HEK293 (cell line): Measurements from ENCODE around the gene COQ8B.
A peak's percentile ranks its signal among the peaks of the same experiment; 100 is the strongest.

Source experiments
- CTCF ChIA-PET: fragments of 350-600 bp; formaldehyde crosslinking; extraction: SDS; loops from one replicate; lab custom pipeline; 2021; ENCODE audit warnings: antibody characterized with exemption; lab: Yijun Ruan, JAX
- POLR2A ChIA-PET: fragments of 300-600 bp; formaldehyde crosslinking; extraction: SDS; loops from one replicate; lab custom pipeline; 2020; ENCODE audit warnings: antibody characterized with exemption, inconsistent platforms; lab: Yijun Ruan, JAX
- H3K27ac ChIP-seq: fragments of 200-500 bp; sonication (Bioruptor generic); 2 replicates; pipeline ENCODE4 v1.5.1; 2014; ENCODE audit warnings: low read depth, low read length, control low read depth, inconsistent platforms; ENCODE audit errors: extremely low read depth
- H3K36me3 ChIP-seq, 2 experiments: fragments of 200-500 bp in 1 of 2; sonication (Bioruptor generic) in 1 of 2; 1 replicate in 1 of 2; 2 replicates in 1 of 2; pipeline ENCODE4 v1.5.1; 2014 to 2017; ENCODE audit warnings: inconsistent platforms in 2 of 2, low read length in 2 of 2; ENCODE audit not compliant: control insufficient read depth in 2 of 2, insufficient read depth in 1 of 2
- H3K4me1 ChIP-seq: fragments of 200-500 bp; sonication (Bioruptor generic); 2 replicates; pipeline ENCODE4 v1.5.1; 2014; ENCODE audit warnings: mild to moderate bottlenecking, low read length, inconsistent platforms; ENCODE audit not compliant: control insufficient read depth, insufficient read depth
- H3K4me3 ChIP-seq: 2 replicates; pipeline ENCODE4 v1.5.1; 2011; ENCODE audit warnings: low read depth, mild to moderate bottlenecking, control low read depth, low read length, moderate library complexity
- H3K9me3 ChIP-seq: fragments of 200-500 bp; sonication (Bioruptor generic); 2 replicates; pipeline ENCODE4 v1.5.1; 2014; ENCODE audit warnings: low read depth, low read length, inconsistent platforms; ENCODE audit not compliant: control insufficient read depth, insufficient read depth
- BCL11B ChIP-seq: fragments of 450-650 bp; formaldehyde crosslinking; IDR thresholded peaks from 2 replicates; pipeline ENCODE4 v1.5.1; 2016; ENCODE audit warnings: low read depth, missing biosample characterization, missing genetic modification characterization
- GFI1B ChIP-seq: fragments of 450-650 bp; formaldehyde crosslinking; IDR thresholded peaks from 2 replicates; pipeline ENCODE4 v1.5.1; 2016; ENCODE audit warnings: missing biosample characterization, missing genetic modification characterization
- KLF9 ChIP-seq: fragments of 450-650 bp; formaldehyde crosslinking; IDR thresholded peaks from 2 replicates; pipeline ENCODE4 v1.5.1; 2016; ENCODE audit warnings: missing biosample characterization, missing genetic modification characterization, low read depth
- MZF1 ChIP-seq: fragments of 450-650 bp; formaldehyde crosslinking; IDR thresholded peaks from 2 replicates; pipeline ENCODE4 v1.5.1; 2017; ENCODE audit warnings: missing biosample characterization, missing genetic modification characterization, borderline replicate concordance
- OSR2 ChIP-seq: fragments of 450-650 bp; formaldehyde crosslinking; IDR thresholded peaks from 2 replicates; pipeline ENCODE4 v1.5.1; 2016; ENCODE audit warnings: missing biosample characterization, missing genetic modification characterization
- OVOL3 ChIP-seq: fragments of 450-650 bp; formaldehyde crosslinking; IDR thresholded peaks from 2 replicates; pipeline ENCODE4 v1.5.1; 2016; ENCODE audit warnings: missing biosample characterization, missing genetic modification characterization
- PATZ1 ChIP-seq: fragments of 450-650 bp; formaldehyde crosslinking; IDR thresholded peaks from 2 replicates; pipeline ENCODE4 v1.5.1; 2016; ENCODE audit warnings: missing biosample characterization, missing genetic modification characterization
- SP2 ChIP-seq: fragments of 450-650 bp; formaldehyde crosslinking; IDR thresholded peaks from 2 replicates; pipeline ENCODE4 v1.5.1; 2016; ENCODE audit warnings: missing biosample characterization, missing genetic modification characterization
- SP3 ChIP-seq: fragments of 450-650 bp; formaldehyde crosslinking; IDR thresholded peaks from 2 replicates; pipeline ENCODE4 v1.5.1; 2016; ENCODE audit warnings: missing biosample characterization, missing genetic modification characterization
- ZBTB10 ChIP-seq: fragments of 450-650 bp; formaldehyde crosslinking; IDR thresholded peaks from 2 replicates; pipeline ENCODE4 v1.5.1; 2016; ENCODE audit warnings: missing biosample characterization, missing genetic modification characterization
- ZBTB6 ChIP-seq: fragments of 450-650 bp; formaldehyde crosslinking; IDR thresholded peaks from 2 replicates; pipeline ENCODE4 v1.5.1; 2017; ENCODE audit warnings: missing biosample characterization, missing genetic modification characterization
- ZNF114 ChIP-seq: fragments of 450-650 bp; formaldehyde crosslinking; IDR thresholded peaks from 2 replicates; pipeline ENCODE4 v1.5.0; 2017; ENCODE audit warnings: missing biosample characterization, missing genetic modification characterization
- ZNF133 ChIP-seq: fragments of 450-650 bp; formaldehyde crosslinking; IDR thresholded peaks from 2 replicates; pipeline ENCODE4 v1.5.1; 2016; ENCODE audit warnings: missing biosample characterization, missing genetic modification characterization
- ZNF302 ChIP-seq: fragments of 450-650 bp; formaldehyde crosslinking; IDR thresholded peaks from 2 replicates; pipeline ENCODE4 v1.5.1; 2016; ENCODE audit warnings: missing biosample characterization, missing genetic modification characterization, low read depth
- ZNF366 ChIP-seq: fragments of 450-650 bp; formaldehyde crosslinking; conservative IDR thresholded peaks from 2 replicates; pipeline ENCODE4 v1.5.1; 2016; ENCODE audit warnings: missing biosample characterization, missing genetic modification characterization
- ZNF398 ChIP-seq: fragments of 450-650 bp; formaldehyde crosslinking; IDR thresholded peaks from 2 replicates; pipeline ENCODE4 v1.5.1; 2017; ENCODE audit warnings: missing biosample characterization, missing genetic modification characterization
- ZNF433 ChIP-seq: fragments of 450-650 bp; formaldehyde crosslinking; IDR thresholded peaks from 2 replicates; pipeline ENCODE4 v1.5.1; 2016; ENCODE audit warnings: missing biosample characterization, missing genetic modification characterization, low read depth
- ZNF501 ChIP-seq: fragments of 450-650 bp; formaldehyde crosslinking; IDR thresholded peaks from 2 replicates; pipeline ENCODE4 v1.5.1; 2016; ENCODE audit warnings: missing biosample characterization, missing genetic modification characterization
- ZNF548 ChIP-seq: fragments of 450-650 bp; formaldehyde crosslinking; IDR thresholded peaks from 2 replicates; pipeline ENCODE4 v1.5.1; 2016; ENCODE audit warnings: missing biosample characterization, missing genetic modification characterization
- ZNF555 ChIP-seq: fragments of 450-650 bp; formaldehyde crosslinking; conservative IDR thresholded peaks from 2 replicates; pipeline ENCODE4 v1.5.1; 2017; ENCODE audit warnings: missing biosample characterization, mild to moderate bottlenecking, missing genetic modification characterization, inconsistent platforms
- ZNF560 ChIP-seq: fragments of 450-650 bp; formaldehyde crosslinking; IDR thresholded peaks from 2 replicates; pipeline ENCODE4 v1.5.1; 2017; ENCODE audit warnings: missing biosample characterization, missing genetic modification characterization, borderline replicate concordance
- ZNF704 ChIP-seq: fragments of 450-650 bp; formaldehyde crosslinking; IDR thresholded peaks from 2 replicates; pipeline ENCODE4 v1.5.1; 2016; ENCODE audit warnings: missing biosample characterization, missing genetic modification characterization
- ZNF830 ChIP-seq: fragments of 450-650 bp; IDR thresholded peaks from 2 replicates; pipeline ENCODE4 v1.5.0; 2018; ENCODE audit warnings: missing biosample characterization, missing genetic modification characterization, low read depth, mild to moderate bottlenecking, moderate library complexity
- ZSCAN5A ChIP-seq: fragments of 450-650 bp; formaldehyde crosslinking; IDR thresholded peaks from 2 replicates; pipeline ENCODE4 v1.5.1; 2016; ENCODE audit warnings: missing biosample characterization, missing genetic modification characterization

The COQ8B gene

GRCh38 chr19:40666803-40667438 is 49.8 kb downstream of the COQ8B start (continued):
- TF ChIP-seq OSR2 (no peak), SP3 (0 out of 2 replicates have a peak, but pooled peaks have one; percentile 7), ZNF555 (no peak), PATZ1 (tag by site-specific recombination) (peak; percentile 54), ZSCAN5A (tag by site-specific recombination) (peak; percentile 64; the same call in 1 of the 2 replicates), ZNF366 (tag by site-specific recombination) (no peak), GFI1B (tag by site-specific recombination) (no peak), ZBTB10 (peak; percentile 41; the same call in 1 of the 2 replicates), ZNF560 (tag by site-specific recombination) (no peak), ZNF548 (tag by site-specific recombination) (no peak)

DNA sequence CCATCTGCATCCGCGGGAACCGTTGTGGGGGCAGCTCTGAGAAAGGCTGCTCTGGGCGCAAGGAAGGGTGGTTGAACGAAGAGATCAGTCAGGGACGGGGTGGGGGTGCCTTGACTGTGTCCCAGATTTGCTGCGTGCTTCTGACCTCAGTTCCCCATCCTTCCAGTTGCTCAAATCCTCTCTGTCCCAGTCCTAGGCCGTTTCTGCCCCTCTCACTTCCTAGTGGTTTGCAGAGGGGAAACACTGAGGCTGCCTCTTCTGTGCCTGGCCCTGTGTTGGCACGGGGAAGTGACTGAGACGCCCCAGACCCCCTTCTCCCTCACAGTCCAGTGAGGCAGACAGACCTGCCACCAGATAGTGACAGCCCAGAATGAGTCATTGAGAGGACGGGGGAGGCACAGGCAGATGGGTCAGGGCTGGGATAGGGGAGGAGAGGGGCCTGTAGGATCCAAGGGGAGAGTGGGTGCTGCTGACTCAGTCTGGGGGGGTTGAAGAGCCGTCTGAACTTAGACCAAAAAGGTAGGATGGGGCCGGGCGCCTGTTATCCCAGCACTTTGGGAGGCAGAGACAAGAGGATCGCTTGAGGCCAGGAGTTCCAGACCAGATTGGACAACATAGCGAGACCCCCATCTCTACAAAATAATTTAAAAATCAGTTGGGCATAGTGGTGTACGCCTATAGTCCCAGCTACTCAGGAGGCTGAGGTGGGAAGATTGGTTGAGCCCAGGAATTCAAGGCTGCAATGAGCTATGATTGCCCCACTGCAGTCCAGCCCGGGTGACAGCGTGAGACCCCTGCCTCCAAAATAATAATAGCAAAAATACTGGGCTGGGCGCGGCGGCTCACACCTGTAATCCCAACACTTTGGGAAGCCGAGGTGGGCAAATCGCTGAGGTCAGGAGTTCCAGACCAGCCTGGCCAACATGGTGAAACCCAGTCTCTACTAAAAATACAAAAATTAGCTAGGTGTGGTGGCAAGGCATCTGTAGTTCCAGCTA is 52.7 kb downstream of the COQ8B start:
- CTCF ChIA-PET: interaction anchor here (0.5 to 5.4 kb wide), 64 partner anchors 7 to 1322 kb away, joined by 3 to 74 read pairs (median 4); partner anchors contain the start of genes EGLN2, LTBP4, NUMBL and RAB4B
- H3K4me1 ChIP-seq: peaks cover 13% of the 10 kb centered on the region
- H3K4me3 ChIP-seq: peak overlapping the region; percentile 56
- H3K27ac ChIP-seq: peak overlapping the region; percentile 89; the same call in 1 of the 2 replicates
- H3K36me3 ChIP-seq: peaks cover 0 to 18% of the 10 kb centered on the region in 2 experiments; a peak in 2 of 3 replicates
- no peaks in the 10 kb centered on the region for H3K9me3 ChIP-seq
- POLR2A ChIA-PET: interaction anchor here (0.5 to 2.1 kb wide), 22 partner anchors 10 to 599 kb away, joined by 3 to 23 read pairs (median 5); partner anchors contain the start of genes ACTMAP, COQ8B, ITPKC and NUMBL
- TF ChIP-seq BCL11B (tag by site-specific recombination) (0 out of 2 replicates have a peak, but pooled peaks have one; percentile 58), ZNF398 (peak; percentile 96), MZF1 (tag by site-specific recombination) (no peak), OSR2 (no peak), ZBTB6 (tag by site-specific recombination) (no peak), ZNF114 (no peak), OVOL3 (tag by site-specific recombination) (no peak), ZNF501 (tag by site-specific recombination) (no peak), ZNF830 (tag by site-specific recombination) (no peak), ZNF433 (tag by site-specific recombination) (no peak), ZNF133 (no peak), ZNF302 (no peak), SP2 (tag by site-specific recombination) (no peak), KLF9 (tag by site-specific recombination) (no peak), ZNF704 (tag by site-specific recombination) (no peak)
